HAP-1 (cell line): Measurements from ENCODE around the gene PEAK1.

Experiments
- DNase-seq, 2 experiments: peaks; one replicate each; pipeline ENCODE4 v3.0.0-alpha.2; 2016 to 2020; ENCODE audit warnings: low spot score in 2 of 2
- H3K27me3 ChIP-seq: fragments of 250-450 bp; sonication (Bioruptor Pico); 2 replicates; pipeline ENCODE4 v1.5.1; 2020; ENCODE audit warnings: low read depth, mild to moderate bottlenecking, moderate library complexity
- H3K36me3 ChIP-seq: fragments of 250-450 bp; sonication (Bioruptor Pico); replicated peaks from 2 replicates; pipeline ENCODE4 v1.5.1; 2020; ENCODE audit warnings: mild to moderate bottlenecking
- H3K4me1 ChIP-seq: fragments of 250-450 bp; sonication (Bioruptor Pico); 2 replicates; pipeline ENCODE4 v1.5.1; 2020; ENCODE audit warnings: mild to moderate bottlenecking
- H3K4me3 ChIP-seq: fragments of 250-450 bp; sonication (Bioruptor Pico); 2 replicates; pipeline ENCODE4 v1.5.1; 2020; ENCODE audit warnings: mild to moderate bottlenecking, moderate library complexity
- H3K9me3 ChIP-seq: fragments of 250-450 bp; sonication (Bioruptor Pico); 2 replicates; pipeline ENCODE4 v1.5.1; 2020; ENCODE audit warnings: mild to moderate bottlenecking, moderate library complexity
- in situ Hi-C: fragments of 300-500 bp; cut with MboI; formaldehyde crosslinking; loops from 3 replicates; pipeline ENCODE4 v1.14.3; 2020; ENCODE audit warnings: low sequenced_read_pairs, inconsistent platforms, mixed read lengths

The PEAK1 gene

GRCh38 chr15:77446840-77447390 is 27.0 kb upstream of the PEAK1 start:
- in situ Hi-C loops, result no loop called here
- DNase-seq, result no peak
- Histone ChIP-seq H3K4me1 (peaks cover 7% of the 10 kb centered on the region), H3K27me3 (no peaks in the 10 kb centered on the region), H3K4me3 (no peak overlapping the region), H3K9me3 (no peaks in the 10 kb centered on the region), H3K36me3 (no peaks in the 10 kb centered on the region; the same call in 1 of the 2 replicates)

- Histone ChIP-seq H3K27me3 (no peaks in the 10 kb centered on the region), H3K36me3 (no peaks in the 10 kb centered on the region), H3K4me1 (peaks cover 7% of the 10 kb centered on the region), H3K9me3 (no peaks in the 10 kb centered on the region), H3K4me3 (no peak overlapping the region)
- DNase-seq, result no peak
- in situ Hi-C loops, result no loop called here
Measured at GRCh38 chr15:77440378-77440999, 20.6 kb upstream of the PEAK1 start.

DNA sequence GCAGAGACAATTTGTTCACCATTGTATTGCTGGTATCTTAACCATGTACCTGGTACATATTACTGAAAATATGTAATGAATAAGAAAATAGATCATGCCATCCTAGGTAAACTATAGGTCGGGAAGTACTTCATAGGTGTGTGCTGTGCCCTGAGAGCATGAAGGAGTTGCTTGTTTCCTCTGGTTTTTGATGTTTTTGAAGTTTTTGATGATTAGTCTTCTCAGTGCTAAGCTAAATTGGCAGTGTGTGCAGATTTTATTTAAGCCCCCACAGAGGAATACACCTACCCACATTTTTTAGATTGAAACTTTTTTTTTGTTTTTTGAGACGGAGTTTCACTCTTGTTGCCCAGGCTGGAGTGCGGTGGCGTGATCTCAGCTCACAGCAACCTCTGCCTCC is 17.4 kb upstream of the PEAK1 start:
- no peaks in the 10 kb centered on the region for H3K36me3 ChIP-seq
- no peaks in the 10 kb centered on the region for H3K9me3 ChIP-seq
- in situ Hi-C loops, result no loop called here
- H3K27me3 ChIP-seq, result no peaks in the 10 kb centered on the region
- no peak for DNase-seq
- H3K4me1 ChIP-seq, result no peaks in the 10 kb centered on the region
- no peak overlapping the region for H3K4me3 ChIP-seq

DNA sequence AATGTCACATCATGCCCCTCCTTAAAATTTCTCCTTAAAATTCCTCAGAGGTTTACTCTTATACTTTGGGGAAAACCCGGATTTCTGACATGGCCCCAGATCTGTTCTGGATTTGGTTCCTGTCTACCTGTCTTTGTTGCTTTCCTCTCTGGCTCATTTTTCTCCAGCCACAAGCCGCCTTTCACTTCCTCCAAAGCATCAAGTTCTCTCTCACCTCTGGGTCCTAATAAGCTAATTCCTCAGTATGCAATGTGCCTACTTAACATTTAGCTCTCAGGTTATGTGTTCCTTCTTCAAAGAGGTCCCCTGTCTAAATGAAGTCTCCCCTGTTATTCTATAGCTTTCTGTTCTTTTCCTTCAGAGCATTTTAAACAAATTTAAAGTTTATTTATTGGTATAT is 16.9 kb upstream of the PEAK1 start:
- Histone ChIP-seq H3K4me1 (peaks cover 2% of the 10 kb centered on the region; the same call in 1 of the 2 replicates), H3K36me3 (no peaks in the 10 kb centered on the region), H3K27me3 (no peaks in the 10 kb centered on the region), H3K9me3 (no peaks in the 10 kb centered on the region), H3K4me3 (no peak overlapping the region)
- DNase-seq, result no peak
- in situ Hi-C loops, result no loop called here

DNA sequence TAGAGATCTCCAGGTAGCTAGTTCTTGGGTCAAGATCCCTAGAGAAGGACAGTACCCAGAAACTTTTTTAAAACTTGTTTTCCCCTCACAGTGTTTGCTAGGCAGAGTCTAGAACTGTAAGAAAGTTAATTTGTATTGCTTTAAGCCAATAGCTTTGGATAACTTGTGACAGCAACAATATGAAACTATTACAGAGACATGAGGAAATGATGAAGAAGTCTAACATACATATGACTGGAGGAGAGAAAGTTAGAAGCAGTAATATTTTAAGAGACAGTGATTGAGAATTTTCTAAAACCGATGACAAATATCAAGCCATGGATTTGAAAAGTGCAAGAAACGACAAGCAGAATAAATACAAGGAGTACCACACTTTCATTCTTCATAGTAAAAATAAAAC is 10.7 kb upstream of the PEAK1 start:
- no peak for DNase-seq
- Histone ChIP-seq H3K9me3 (no peaks in the 10 kb centered on the region), H3K36me3 (no peaks in the 10 kb centered on the region), H3K4me3 (no peak overlapping the region), H3K4me1 (peaks cover 3% of the 10 kb centered on the region; the same call in 1 of the 2 replicates), H3K27me3 (no peaks in the 10 kb centered on the region)
- in situ Hi-C loops, result no loop called here

DNA sequence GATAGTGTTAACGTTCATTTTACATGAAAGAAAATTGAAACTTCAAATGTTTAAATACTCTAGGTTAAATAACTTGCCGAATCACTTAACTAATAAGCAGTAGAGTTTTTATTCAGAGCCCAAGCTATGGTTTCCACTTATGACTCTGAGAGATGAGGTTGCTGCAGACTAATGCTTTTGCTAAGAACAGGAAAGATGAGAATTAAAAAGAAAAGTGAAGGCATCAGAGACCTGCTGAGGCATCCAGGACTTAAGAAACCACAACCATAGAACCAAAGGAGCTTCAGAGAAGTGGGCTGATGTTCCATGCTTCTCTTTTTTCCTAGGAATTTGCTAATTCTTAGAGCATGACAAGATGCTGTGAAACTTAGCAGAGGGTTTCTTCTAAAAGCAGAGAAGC is 10.3 kb upstream of the PEAK1 start:
- DNase-seq, result no peak
- H3K27me3 ChIP-seq, result no peaks in the 10 kb centered on the region
- no peaks in the 10 kb centered on the region for H3K9me3 ChIP-seq
- peaks cover 3% of the 10 kb centered on the region; the same call in 1 of the 2 replicates for H3K4me1 ChIP-seq
- in situ Hi-C loops, result no loop called here
- H3K36me3 ChIP-seq, result no peaks in the 10 kb centered on the region
- H3K4me3 ChIP-seq, result no peak overlapping the region

- peaks cover 30% of the 10 kb centered on the region for H3K4me1 ChIP-seq
- H3K4me3 ChIP-seq, result no peak overlapping the region
- no peak for DNase-seq
- no peaks in the 10 kb centered on the region for H3K36me3 ChIP-seq
- in situ Hi-C loops, result no loop called here
- H3K9me3 ChIP-seq, result no peaks in the 10 kb centered on the region
- no peaks in the 10 kb centered on the region for H3K27me3 ChIP-seq
Measured at GRCh38 chr15:77426871-77427270, 7.0 kb upstream of the PEAK1 start.

GRCh38 chr15:77426377-77426776 is 6.5 kb upstream of the PEAK1 start:
- Histone ChIP-seq H3K4me3 (no peak overlapping the region), H3K27me3 (no peaks in the 10 kb centered on the region), H3K4me1 (peaks cover 32% of the 10 kb centered on the region), H3K36me3 (no peaks in the 10 kb centered on the region), H3K9me3 (no peaks in the 10 kb centered on the region)
- no peak for DNase-seq
- in situ Hi-C loops, result no loop called here

DNA sequence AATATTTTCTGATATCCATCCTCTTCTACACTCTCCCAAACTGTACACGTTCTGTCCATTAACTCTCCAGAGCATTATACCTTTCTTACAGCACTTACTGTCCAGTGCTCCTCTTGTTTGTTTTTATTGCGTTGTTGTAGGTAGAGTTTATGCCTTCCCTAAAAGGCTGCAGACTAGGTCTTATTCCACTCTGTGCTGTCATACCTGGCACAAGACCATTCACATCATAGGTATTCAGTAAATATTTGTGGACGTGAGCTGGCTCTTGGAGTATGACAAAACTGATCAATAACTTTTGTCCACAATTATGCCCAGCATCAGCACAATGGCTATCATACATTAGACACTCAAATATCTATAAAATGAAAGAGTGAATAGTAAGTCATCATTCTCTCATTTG is 5.2 kb upstream of the PEAK1 start:
- DNase-seq, result no peak
- no peaks in the 10 kb centered on the region for H3K9me3 ChIP-seq
- H3K4me1 ChIP-seq, result peaks cover 32% of the 10 kb centered on the region
- no peak overlapping the region for H3K4me3 ChIP-seq
- in situ Hi-C loops, result no loop called here
- H3K36me3 ChIP-seq, result no peaks in the 10 kb centered on the region
- no peaks in the 10 kb centered on the region for H3K27me3 ChIP-seq

DNA sequence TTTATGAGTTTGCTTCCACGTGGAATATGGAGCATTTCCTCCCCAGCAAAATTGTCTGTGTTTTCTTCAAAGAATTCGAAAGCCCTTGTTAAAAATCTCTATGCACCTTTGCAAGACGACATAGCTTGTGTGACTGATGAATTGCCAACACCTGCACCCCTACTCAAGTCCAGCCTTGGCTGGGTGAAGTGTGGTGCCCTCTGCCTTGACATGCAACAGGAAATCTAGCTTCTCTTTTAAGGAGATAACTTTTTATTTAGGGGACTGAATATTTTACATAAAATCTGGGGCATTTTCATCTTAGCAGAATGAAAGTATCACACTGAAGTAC is 1.4 kb upstream of the PEAK1 start:
- no peaks in the 10 kb centered on the region for H3K36me3 ChIP-seq
- H3K4me1 ChIP-seq, result peaks cover 49% of the 10 kb centered on the region
- in situ Hi-C loops, result no loop called here
- no peaks in the 10 kb centered on the region for H3K27me3 ChIP-seq
- H3K4me3 ChIP-seq, result peak overlapping the region; percentile 70
- peak in 1 of 2 experiments; percentile 47 for DNase-seq
- no peaks in the 10 kb centered on the region for H3K9me3 ChIP-seq

DNA sequence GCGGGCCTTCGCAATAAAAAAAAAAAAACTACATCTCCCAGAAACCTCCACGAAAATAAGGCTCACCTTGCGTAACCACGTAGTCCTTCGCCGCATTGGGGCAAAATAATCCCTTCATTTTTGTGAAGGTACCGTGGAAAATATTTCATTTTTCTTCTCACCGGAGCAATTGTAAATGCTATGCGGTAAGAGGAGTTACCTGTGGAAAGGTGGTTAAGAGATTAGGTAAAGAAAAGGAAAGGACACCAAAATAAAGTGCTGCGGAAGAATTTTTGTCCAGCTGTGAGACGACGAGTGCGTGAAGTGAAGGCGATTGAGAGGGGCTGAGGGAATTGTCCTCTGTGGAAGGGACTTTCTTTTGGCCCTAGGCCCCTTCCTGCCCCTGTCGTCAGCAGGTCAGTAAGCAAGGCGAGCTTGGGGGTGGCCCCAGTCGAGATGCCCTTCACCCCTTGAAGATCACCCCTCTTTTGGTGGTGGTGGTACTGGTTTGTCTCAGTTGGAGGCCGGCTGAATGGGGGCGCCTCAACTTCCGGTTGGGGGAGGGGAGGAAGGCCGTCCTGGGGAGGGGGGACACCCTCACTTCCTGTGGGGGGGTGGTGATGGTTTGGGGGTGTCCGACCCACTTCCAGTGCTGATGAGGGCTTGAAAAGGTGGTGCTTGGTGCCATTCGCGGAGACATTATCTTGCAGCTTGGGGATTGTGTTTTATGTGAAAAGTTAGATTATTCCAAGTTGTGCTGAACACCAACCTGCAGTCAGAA is 886 bp upstream of the PEAK1 start, which contains the start of gene HMG20A:
HMG20A (plus strand) TSS at position 279 of the 760 bp plus-strand sequence. CDS start 37,520 bp downstream, outside the sequence.
- Histone ChIP-seq H3K27me3 (no peaks in the 10 kb centered on the region), H3K36me3 (no peaks in the 10 kb centered on the region), H3K4me1 (peaks cover 54% of the 10 kb centered on the region), H3K9me3 (no peaks in the 10 kb centered on the region), H3K4me3 (peak within 1 kb of the TSS; percentile 70)
- in situ Hi-C loops, result no loop called here
- DNase-seq, result peak; percentile 82 to 93

DNA sequence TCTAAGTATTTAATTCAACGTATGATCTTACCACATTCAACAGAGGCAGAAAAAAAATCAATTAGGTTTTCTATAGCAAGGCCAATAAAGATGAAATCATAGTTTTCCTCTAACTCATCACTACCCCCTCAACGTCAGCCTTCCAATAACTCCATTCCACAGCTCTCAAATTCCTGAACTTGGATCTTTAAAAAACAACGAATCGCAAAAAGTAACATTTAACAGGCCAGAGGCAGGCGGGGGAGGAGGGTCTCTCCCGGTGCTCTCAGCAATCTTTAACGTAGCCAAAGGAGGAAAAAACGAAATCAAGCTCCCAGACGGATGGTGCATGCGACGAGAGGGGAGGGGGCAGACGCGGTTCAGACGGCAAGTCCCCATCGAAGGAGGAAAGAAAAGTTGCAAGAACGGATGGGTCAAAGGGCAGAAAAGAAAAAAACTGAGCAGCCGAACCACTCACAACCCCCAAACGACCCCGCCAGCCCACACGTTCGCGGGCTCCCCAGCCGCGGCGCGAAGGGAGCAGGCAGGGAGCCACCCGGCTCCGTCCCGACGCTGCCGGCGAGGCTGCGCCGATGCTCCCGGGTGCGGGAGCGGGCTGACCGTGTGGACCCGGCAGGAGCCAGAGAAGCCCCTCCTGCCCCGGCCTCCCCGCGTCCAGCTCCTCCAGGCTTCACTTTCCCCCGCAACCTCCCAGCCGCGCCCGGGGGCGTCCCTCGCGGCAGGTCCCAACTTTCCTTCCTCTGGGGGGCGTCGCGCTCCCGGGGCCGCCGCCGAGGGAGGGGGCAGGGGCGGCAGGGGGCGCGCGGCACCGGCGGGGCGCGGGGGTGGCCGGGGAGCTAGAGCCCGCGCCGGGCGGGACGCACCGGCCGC is 703 bp downstream of the PEAK1 start:
- H3K9me3 ChIP-seq, result no peaks in the 10 kb centered on the region
- in situ Hi-C loops, result no loop called here
- no peaks in the 10 kb centered on the region for H3K36me3 ChIP-seq
- H3K4me3 ChIP-seq, result peak overlapping the region; percentile 70
- H3K4me1 ChIP-seq, result peaks cover 48% of the 10 kb centered on the region
- no peaks in the 10 kb centered on the region for H3K27me3 ChIP-seq
- DNase-seq, result peak; percentile 40 to 70

- Histone ChIP-seq H3K27me3 (no peaks in the 10 kb centered on the region), H3K9me3 (no peaks in the 10 kb centered on the region), H3K4me3 (peak overlapping the region; percentile 70), H3K4me1 (peaks cover 41% of the 10 kb centered on the region), H3K36me3 (no peaks in the 10 kb centered on the region)
- no peak for DNase-seq
- in situ Hi-C loops, result no loop called here
Measured at GRCh38 chr15:77418391-77418965, 1.4 kb downstream of the PEAK1 start.
